Measurements from ENCODE around the gene MID1. TPM values are rescaled to one million over a fixed set of nuclear protein-coding genes. Genes with fewer than 3 reads are reported as not detected.

Gene MID1
- 33.8 and 35.5 TPM in 2 replicates for total RNA-seq

GRCh38 chrX:10620121-10620699 is at the start of gene MID1:
TSS of gene MID1 (minus strand) at chrX:10620585. CDS start at chrX:10567547, 53,038 bp downstream.

